HL-60/S4 treated with phorbol 12-myristate 13-acetate at 8.2 ng/mL for 4 days and 3 days (cell line): ENCODE results near the gene PCDHGB7.
"Not testable (repeated sequence)": the region's sequence is repeated elsewhere in the genome, so short reads cannot be mapped to it uniquely, and the experiment has no call there.

ENCODE experiments used
- in situ Hi-C: fragments of 300-500 bp; cut with MboI; formaldehyde crosslinking; loops from 2 replicates; pipeline ENCODE4 v1.15.0; 2022; ENCODE audit warnings: low sequenced_read_pairs

Gene PCDHGB7

GRCh38 chr5:141394401-141395187 lies 22.9 kb upstream of the PCDHGB7 start:
- in situ Hi-C loops, result not testable (repeated sequence)

- in situ Hi-C loops, result not testable (repeated sequence)
Observed at GRCh38 chr5:141397756-141398551, 19.5 kb upstream of the PCDHGB7 start, which contains the start of gene PCDHGB5. TSS of gene PCDHGB5 (plus strand) at chr5:141397947. CDS start at chr5:141398128, 181 bp downstream.

- in situ Hi-C loops, result no loop called here
Observed at GRCh38 chr5:141398608-141399007, 18.9 kb upstream of the PCDHGB7 start.

GRCh38 chr5:141399555-141400258 lies 17.8 kb upstream of the PCDHGB7 start:
- in situ Hi-C loops, result no loop called here

- in situ Hi-C loops, result no loop called here
Observed at GRCh38 chr5:141402553-141403243, 14.8 kb upstream of the PCDHGB7 start, which contains the start of gene PCDHGA9. TSS of gene PCDHGA9 (plus strand) at chr5:141402778. CDS start at chr5:141402953, 175 bp downstream.

GRCh38 chr5:141403387-141403786 lies 14.1 kb upstream of the PCDHGB7 start:
- in situ Hi-C loops, result no loop called here

GRCh38 chr5:141407790-141408505 lies 9.5 kb upstream of the PCDHGB7 start, which contains the start of gene PCDHGB6:
TSS of gene PCDHGB6 (plus strand) at chr5:141408021. CDS start at chr5:141408203, 182 bp downstream.
- in situ Hi-C loops, result not testable (repeated sequence)

GRCh38 chr5:141409598-141410306 lies 7.7 kb upstream of the PCDHGB7 start:
- in situ Hi-C loops, result loop anchor here (10.0 kb wide), 2 partner anchors 115 to 145 kb away; no protein-coding TSS in a partner anchor

GRCh38 chr5:141411575-141411974 lies 5.9 kb upstream of the PCDHGB7 start:
- in situ Hi-C loops, result loop anchor here (10.0 kb wide), 2 partner anchors 113 to 143 kb away; no protein-coding TSS in a partner anchor

- in situ Hi-C loops, result loop anchor here (10.0 kb wide), 2 partner anchors 112 to 142 kb away; no protein-coding TSS in a partner anchor
Observed at GRCh38 chr5:141412854-141413539, 4.5 kb upstream of the PCDHGB7 start, which contains the start of gene PCDHGA10. TSS of gene PCDHGA10 (plus strand) at chr5:141412987. CDS start at chr5:141413176, 189 bp downstream.

GRCh38 chr5:141413540-141414069 lies 3.9 kb upstream of the PCDHGB7 start:
- in situ Hi-C loops, result loop anchor here (10.0 kb wide), 2 partner anchors 111 to 141 kb away; no protein-coding TSS in a partner anchor

- in situ Hi-C loops, result loop anchor here (10.0 kb wide), 2 partner anchors 110 to 140 kb away; no protein-coding TSS in a partner anchor
Observed at GRCh38 chr5:141414548-141415274, 2.8 kb upstream of the PCDHGB7 start.

- in situ Hi-C loops, result loop anchor here (10.0 kb wide), 2 partner anchors 110 to 140 kb away; no protein-coding TSS in a partner anchor
Observed at GRCh38 chr5:141415275-141415618, 2.2 kb upstream of the PCDHGB7 start.

- in situ Hi-C loops, result loop anchor here (10.0 kb wide), 2 partner anchors 106 to 136 kb away; no protein-coding TSS in a partner anchor
Observed at GRCh38 chr5:141419074-141419880, 1.8 kb downstream of the PCDHGB7 start.

- in situ Hi-C loops, result no loop called here
Observed at GRCh38 chr5:141420855-141421488, 3.5 kb downstream of the PCDHGB7 start, which contains the start of gene PCDHGA11. TSS of gene PCDHGA11 (plus strand) at chr5:141421051. CDS start at chr5:141421228, 177 bp downstream.

GRCh38 chr5:141421489-141421855 lies 4.0 kb downstream of the PCDHGB7 start:
- in situ Hi-C loops, result no loop called here
